Stimulated activated CD8-positive, alpha-beta memory T cell treated with anti-CD3 and anti-CD28 coated beads, Interleukin-4, amount 100 ng/mL, for 48 hours (primary cell): ENCODE data around the gene CDH26.
A peak's percentile ranks its signal among the peaks of the same experiment; 100 is the strongest.

ENCODE experiments used
- DNase-seq: peaks from one replicate; pipeline ENCODE4 v3.0.0-alpha.2; 2020

The CDH26 gene

DNA sequence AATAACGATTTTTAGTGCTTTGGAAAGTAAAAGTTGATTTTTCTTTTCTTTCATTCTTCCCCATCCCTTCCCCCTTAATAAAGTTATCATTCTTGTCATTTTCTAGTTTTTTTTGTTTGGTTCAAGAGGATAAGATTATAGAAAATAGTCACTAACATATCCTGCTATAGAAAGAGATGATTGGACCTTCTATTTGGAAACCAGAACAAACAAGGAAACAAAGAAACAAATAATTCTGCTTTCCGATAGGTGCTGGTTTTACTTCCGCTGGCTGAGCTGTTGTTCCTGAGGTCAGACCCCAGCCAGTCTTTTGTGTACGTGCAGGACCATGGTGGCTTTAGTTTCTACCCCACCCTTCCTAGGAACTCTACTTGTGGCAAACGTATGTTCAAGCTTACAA, at the start of gene CDH26:
CDH26 (plus strand) TSS at position 301 of the 400 bp plus-strand sequence. CDS start 304 bp downstream, outside the sequence.
- no peak for DNase-seq

DNA sequence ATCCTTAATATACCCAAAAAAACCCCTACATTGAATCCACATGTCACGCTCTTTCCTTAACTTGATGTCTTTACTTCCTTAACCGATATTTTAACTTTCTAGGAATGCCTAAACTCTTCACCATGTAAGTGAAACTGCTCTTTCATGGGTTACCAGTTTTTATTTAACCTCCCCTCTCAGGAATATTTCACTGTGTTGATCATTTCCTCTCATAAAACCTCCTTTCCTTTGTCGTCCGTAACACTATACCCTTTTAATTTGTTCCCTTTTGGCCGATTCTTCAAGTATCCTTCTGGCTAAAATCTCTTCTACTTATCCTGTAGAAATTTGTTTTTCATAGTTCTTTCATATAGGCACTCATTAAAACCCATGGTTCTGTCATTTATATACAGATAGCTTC, 49.4 kb upstream of the CDH26 start:
- no peak for DNase-seq

DNA sequence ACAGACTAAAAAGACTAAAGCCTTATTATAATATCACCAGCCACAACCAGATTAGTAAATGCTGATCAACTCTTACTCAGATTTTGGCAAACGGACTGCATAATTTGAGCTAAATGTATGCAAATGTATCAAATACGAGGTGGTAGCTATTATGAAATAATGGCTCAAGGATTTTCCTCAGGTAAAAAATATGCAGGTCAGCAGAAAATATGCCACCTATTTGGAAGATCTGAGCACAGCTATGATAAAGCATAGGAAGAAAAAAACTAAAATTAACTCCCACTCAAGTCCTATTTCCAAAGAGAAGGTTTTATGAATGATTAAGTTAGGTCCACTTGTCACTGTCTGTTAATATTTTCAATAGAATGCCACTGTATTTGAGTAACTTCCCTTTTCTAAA, 47.2 kb upstream of the CDH26 start:
- DNase-seq: no peak

DNA sequence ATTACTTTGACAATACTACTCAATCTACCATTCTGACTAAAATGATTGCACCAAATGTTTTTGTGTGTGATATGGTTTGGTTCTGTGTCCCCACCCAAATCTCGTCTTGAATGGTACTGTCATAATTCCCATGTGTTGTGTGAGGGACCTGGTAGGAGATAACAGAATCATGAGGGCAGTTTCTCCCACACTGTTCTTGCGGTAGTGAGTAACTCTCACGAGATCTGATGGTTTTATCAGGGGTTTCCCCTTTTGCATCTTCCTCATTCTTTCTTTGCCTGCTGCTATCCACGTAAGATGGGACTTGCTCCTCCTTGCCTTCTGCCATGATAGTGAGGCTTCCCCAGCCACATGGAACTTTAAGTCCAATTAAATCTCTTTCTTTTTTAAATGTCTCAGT, 45.6 kb upstream of the CDH26 start:
- no peak for DNase-seq

DNA sequence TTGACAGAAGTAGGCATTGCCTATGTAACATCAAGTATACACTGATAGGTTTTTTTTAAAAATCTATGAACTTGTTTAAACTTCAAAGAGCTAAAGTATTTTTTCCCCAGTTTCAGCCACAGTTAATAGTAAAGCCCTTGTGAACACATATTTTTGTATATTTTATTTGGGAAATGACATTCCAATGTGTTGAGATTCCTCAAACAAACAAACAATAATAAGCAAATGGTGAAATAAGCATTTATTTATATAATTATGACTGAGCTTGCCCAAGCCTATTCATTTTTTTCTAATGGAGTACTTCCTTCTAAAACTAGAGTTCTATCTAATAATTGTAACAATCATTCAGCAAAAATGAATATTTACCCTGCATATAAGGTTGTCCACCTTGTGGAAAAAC, 37.3 kb upstream of the CDH26 start:
- DNase-seq: no peak

DNA sequence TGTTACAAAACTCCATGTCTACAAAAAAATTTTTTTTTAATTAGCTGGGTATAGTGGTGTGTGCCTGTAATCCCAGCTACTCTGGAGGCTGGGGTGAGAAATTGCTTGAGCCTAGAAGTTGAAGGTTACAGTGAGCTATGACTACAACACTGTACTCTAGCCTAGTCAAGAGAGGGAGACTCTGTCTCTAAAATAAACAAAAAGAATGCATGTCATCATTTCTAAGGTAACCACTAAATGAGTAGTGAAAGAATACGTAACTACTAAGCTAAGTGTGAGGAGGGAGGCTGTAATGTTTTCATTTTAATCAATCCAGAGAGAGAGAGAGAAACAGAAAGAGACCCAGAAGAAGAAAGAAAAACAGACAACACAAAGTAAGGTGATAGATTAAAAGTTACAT, 34.7 kb upstream of the CDH26 start:
- no peak for DNase-seq

DNA sequence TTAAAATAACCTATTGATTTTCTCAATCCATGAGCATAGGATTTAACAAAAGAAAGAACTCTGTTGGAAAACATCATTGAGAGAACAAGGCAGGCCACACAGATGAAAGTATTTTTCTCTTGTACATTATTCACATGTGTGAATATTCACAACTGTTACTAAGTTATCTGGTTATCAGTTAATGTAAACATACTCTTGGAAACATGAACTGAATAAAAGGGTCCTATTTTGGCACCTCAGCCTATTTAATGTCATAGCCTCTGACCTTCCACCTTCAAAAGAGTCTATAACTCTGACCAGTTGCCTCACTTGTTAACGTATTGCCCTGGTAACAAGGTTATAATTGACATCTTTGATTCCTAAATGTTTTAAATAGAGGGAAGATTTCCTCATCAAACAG, 32.9 kb upstream of the CDH26 start:
- no peak for DNase-seq

DNA sequence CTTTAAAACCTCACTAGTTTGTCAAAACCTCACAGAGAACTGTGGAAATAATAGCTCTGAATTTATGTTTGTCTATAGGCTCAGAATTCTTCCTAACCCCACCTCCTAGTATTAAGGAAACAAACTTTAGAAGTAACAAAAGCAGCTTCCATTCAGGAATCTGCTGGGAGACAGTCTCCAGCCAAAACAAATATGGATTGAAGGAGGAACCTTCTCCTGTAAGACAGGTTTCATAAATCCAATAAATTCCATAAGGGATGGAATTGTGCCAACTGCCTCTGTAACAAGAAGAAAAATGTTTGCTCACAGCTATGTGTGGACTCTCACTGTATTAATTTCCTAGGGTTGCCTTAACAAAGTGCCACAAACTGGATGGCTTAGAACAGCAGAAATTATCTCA, 32.3 kb upstream of the CDH26 start:
- no peak for DNase-seq

DNA sequence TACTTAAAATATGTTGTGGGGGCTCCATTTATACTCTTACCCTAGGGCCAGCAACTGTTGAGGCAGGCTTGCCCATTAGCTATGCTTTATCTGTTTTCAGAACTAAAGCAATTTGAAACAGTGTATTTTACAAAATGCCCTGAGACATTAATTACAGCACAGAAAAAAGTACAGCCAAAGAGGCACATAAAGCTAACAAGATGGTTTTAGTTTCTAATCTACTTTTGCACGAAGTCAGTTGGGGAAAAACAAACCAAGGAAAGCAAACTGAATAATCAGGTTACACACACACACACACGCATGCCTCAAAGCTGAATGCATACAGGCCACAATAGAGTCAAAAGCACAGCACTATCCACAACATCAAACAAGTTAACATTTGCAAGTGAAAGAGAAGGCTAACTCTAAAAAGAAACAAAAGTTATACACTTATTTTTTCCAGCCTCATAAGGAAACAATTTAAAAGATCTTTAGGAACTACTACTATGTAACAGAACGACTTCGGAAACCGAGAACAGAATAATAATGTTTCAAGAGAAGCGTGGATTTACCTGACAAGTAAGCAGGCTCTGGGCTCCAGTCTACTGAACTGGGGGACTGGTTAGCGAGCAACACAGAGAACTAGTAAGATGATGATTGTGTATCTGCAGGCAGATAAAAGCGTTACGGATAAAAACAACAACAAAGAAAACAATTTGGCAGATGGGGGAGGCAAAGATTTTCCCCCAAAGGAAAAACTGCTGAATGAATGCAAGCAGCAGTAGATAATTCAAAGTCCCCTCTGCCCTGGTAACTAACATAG, 26.5 kb upstream of the CDH26 start:
- DNase-seq: no peak

DNA sequence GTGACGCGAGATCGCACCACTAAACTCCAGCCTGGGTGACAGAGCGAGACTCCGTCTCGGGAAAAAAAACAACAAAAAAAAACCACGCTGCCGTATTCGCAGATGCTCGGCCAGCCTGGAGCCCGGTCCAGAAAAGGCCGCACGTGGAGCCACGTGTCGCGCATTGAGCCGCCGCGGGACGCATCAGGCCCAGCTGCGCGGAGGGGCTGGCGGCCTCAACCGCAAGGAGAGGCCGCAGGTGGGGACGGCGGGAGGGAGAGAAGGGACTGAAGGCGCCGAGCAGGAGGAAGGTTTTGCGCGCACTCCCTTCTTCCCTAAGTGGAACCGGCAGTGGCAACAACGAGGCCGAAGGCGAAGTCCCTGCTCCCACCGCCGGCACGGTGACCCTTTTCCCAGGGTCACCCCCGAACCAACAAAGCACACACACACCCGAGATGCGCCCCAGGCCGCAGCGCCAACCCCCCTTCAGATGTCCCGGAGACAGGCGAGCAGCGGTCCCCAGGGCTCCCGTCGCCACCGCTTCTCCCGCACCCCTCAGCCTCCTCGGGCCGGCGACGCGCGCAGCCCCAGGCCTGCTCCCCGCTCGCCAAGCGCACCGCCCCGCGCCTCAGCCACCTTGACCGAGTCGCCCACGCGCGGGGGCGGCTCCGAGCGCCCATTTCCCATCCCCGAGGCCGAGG, 25.5 kb upstream of the CDH26 start:
- DNase-seq: no peak

DNA sequence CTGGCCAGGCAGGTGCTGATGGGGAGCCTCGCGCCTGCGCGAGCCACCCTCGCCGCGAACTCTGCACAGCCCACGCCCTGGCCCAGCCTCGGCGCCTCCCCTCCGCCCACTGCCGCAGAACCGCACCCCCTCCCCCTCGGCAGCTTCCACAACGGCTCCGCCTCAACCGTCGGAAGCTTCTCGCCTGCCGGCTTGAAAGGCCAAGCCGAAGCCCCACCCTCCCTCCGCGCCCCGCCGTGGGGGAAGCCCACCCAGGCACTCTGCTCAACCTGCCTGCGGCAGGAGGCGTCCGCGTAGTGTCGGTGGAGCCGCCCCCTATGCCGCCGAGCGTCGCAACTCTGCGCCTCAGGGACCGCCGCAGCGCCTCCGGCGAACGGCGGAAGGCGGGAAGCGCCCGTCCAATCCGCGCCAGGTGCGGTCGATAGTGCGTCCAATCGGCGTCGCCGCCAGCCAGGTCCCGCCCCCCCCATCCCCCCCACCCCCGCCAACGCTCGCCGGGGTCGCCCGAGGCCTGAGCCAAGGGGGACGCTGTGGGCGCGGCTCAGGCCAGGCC, 24.9 kb upstream of the CDH26 start, which contains the start of gene SYCP2:
SYCP2 (minus strand) TSS at position 342 of the 553 bp plus-strand sequence. CDS start 11,224 bp downstream, outside the sequence.
- peak; percentile 72 for DNase-seq

DNA sequence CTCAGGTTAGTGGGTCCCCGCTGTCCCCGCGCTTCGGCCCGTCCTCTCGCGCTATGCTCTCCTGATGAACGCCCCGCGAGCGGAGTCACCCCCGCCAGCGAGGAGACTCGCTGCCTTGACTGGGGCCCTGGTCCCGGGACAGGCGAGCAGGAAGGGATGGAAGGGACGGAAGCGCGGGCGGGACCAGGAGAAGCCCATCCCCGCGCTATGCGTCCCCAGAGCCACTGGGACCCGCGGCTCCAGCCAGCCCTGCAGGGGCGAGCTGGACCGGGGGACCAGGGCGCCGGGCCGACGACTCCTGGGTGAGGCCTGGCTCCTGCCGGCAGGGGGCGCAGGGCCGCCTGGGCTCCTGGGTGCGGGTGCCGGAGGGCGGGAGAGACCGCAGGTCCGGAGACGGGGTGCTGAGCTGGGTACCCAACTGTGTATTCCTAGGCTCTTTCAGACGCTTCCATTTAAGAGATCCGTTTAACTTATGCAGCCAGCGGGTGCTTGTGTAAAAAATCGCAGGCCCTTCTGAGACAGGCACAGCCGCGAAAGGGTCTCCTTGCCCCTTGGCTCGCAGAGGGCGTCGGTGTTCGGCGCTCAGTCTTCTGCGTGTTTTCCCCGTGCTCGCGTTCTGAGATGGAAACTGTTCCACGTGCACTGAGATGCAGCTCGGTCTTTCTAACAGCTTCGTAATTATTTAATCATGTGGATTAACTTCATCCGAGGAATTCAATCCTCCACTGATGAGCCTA, 24.2 kb upstream of the CDH26 start:
- DNase-seq: peak; percentile 87

DNA sequence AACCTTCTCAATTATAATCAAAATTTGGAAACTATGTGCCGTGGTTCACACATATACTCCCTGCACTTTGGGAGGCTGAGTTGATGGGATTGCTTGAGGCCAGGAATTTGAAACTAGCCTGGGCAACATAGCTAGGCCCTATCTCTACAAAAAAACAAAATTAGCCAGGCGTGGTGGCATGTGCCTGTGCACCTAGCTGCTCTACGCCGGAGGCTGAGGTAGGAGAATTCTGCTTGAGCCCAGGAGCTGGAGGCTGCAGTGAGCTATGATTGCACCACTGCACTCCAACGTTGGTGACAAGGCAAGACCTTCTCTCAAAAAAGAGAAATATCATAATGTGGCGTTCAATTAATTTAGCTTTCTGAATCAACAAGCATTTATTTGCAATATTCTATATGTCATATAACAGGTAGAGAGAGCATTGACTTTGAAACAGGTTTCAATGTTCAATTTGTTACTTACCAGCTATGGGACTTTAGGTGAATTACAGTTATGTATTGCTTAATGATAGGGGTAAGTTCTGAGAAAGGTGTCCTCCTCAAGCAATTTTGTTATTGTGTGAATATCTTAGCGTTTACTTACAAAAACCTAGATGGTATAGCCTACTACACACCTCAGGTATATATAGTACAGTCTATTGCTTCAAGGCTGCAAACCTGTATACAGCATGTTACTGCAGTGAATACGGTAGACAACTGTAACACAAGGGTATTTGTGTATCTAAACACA, 22.6 kb upstream of the CDH26 start:
- no peak for DNase-seq

DNA sequence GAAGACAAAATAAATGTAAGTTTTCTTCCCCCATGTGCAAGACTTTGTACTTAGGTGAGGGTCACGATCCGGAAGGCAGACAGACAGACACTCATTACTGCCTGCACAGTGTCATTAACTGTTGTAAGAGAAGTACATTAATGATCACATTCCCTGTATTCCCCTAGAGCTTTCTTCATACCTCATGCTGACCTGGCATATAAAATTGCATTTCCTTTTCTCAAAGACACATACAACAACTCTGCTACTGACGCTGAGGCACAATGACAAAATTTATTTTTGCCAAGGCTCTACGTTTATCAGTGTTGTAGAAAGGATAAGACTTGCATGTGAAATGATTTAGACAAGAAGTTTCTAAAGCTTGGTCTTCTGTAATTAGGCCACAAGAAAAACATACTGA, 21.8 kb upstream of the CDH26 start:
- DNase-seq: no peak

DNA sequence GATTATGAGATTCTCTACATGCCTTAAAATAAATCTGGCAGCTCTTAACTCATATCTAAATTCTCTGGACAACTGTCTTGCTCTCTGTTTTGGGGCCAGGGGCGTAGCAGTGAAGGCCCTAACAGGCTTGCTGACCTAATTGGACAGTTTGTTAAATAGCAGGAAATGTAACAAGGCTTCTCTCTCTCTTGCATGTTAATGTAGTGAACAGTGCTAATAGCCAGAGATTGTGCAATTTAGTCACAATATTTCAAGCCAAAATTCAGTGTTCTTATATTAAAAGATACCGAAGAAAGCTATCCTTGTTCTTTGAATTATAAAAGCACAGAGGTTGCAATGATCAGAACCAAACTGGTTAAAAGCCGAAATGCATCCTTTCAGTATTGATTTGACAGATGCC, 21.1 kb upstream of the CDH26 start:
- DNase-seq: no peak

DNA sequence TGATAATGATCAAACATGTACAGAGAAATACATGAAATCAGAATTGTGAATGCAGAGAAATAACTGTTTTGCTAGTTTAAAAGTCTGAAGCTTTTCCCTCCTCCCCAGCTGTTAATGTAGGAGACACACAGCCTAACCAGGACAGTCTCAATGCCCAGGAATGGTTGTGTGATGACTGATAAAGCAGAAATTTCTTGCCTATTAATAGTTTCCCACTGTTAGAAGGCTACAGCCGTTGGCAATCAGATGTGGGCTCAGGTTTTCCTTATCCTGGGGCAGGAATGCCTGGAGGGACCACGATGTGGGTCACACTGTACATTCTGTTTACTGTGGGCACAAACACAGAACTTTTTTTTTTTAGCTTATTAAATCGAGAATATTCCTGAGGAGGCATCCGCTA, 20.0 kb upstream of the CDH26 start:
- DNase-seq: no peak

DNA sequence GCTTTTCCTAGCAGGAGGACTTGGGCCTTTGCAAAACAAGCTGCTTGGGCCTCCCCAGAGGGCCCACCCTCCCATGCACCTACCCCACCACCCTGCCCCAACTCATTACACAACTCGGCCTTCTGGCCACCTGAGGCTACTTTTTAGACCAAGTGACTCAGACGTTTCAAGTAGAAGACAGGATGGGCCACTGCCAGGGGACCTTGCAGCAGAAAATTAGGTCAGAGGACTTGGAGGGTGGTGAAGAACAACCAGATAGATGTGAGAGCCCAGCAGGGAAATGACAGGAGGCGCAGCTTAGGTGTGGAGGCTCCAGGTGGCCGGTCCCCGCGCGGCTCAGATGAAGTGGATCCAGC, 19.5 kb upstream of the CDH26 start:
- DNase-seq: no peak

DNA sequence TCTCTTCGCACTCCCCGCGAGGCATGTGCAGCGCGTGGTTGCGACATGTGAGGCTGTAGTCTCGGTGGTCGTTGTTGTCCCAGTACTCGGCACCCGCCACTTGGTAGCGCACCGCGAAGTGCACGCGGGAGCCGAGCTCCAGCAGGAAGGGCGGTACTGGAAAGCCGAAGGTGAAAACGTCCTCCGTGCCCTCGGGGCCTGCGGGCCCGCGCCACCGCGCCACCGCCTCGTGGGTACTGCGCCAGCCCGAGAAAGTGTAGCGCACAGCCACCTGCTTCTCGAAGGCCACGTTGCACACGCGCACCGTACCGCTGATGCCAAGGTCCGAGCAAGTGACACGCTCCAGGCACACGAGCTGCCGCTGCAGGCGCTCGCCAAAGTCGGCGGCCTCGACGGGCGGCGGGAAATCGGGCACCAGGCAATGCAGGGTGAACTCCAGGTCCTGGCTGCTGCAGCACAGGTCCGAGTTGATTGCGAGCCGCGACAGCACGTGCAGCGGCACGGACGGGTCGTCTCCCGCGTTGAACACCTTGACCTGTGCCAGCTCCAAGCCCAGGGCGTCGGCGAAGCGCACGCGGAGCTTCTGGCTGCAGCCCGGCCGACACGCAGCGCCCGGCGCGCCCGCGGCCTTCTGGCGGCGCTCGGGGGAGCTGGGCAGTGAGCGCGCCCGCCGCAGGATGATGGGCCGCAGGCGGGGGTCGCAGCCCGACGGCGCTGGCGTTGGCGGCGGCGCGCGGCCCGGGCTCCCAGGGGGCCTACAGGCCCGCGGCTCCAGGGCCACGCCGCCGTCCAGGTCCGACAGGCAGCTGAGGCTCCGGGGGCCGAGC, 19.0 kb upstream of the CDH26 start:
- DNase-seq: no peak

DNA sequence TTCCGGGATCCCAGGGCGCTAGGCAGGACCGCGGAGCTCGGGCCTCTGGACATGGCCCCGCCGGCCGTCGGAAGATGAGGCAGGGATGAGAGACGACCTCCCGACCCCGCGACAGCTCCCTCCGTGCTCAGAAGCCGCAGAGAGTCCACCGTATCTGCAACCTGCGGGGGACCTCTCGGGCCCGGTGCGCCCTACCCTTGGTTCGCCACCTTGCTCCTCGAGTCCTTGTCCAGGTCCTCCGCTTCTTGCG, 18.4 kb upstream of the CDH26 start:
- no peak for DNase-seq

DNA sequence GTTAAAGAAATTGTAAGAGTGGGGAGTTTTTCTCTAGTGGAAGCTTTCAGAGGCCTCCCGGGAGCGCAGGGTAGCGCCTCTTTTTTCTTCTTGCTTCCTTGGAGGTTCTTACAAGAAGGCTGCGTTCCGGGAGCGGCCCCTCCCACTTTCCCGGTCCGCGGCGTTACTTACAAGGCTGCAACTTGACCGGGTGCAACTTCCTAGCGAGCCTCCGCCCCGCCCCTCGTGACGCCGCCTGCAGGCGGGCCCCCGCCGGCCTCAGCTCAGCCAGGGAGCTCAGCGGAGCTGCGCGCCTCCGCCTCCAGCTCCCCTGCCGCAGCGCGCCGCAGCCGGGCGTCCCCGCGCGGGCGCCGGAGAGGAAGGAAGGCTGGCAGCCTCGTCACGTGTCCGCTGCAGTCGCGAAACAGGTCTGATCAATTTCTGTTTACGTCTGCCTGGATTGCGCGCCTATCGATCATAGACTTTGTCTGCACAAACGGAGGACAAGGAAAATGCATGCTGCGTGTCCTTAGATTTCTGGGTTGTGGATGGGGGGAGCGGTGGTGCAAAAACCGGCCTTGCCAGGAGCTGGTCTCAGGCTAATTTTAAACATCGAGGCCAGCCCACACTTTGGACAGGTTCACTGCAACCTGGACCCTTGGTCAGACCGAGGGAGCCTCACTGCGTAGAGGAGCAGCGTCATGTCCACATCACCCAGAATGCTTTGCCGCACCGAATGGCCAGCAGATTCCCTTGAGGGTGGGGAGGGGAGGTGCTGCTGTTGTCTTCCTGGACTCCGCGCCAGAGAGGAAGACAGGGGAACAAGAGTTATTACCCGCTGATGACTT, 17.9 kb upstream of the CDH26 start, which contains the start of the genes FAM217B and PPP1R3D:
FAM217B (plus strand) TSS at position 261 of the 827 bp plus-strand sequence. CDS start 3,555 bp downstream, outside the sequence.
PPP1R3D (minus strand) TSS at position 177 of the 827 bp plus-strand sequence. CDS start 374 bp downstream, outside the sequence.
- DNase-seq: peak; percentile 94

DNA sequence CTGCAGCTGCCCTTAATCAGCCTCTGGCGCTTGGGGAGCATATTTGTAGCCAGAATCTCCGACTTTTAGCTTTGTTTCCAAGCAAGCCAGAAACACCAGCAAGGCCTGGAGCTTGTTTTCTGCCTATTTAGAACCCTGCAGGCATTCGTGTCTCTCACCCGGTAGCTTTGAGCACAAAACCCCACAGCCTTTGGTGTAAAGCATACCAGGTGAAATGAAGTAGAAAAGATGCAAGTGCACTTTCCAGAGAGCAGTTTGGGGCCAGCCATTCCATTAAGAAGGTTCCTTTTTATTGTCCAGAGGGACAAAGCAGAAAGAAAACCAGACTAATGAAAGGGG, 17.3 kb upstream of the CDH26 start:
- no peak for DNase-seq
